CD4-positive, alpha-beta T cell treated with Interleukin-4 for 1 hour (primary cell): ENCODE data around the gene EDDM3A.
"Not testable (repeated sequence)": the region's sequence is repeated elsewhere in the genome, so short reads cannot be mapped to it uniquely, and the experiment has no call there.

ENCODE experiments used
- DNase-seq, 2 donors: peaks; one replicate each; pipeline ENCODE4 v3.0.0-alpha.2; 2020 to 2022

The EDDM3A gene

GRCh38 chr14:20733684-20734429, 11.8 kb upstream of the EDDM3A start:
- DNase-seq: no peak

DNA sequence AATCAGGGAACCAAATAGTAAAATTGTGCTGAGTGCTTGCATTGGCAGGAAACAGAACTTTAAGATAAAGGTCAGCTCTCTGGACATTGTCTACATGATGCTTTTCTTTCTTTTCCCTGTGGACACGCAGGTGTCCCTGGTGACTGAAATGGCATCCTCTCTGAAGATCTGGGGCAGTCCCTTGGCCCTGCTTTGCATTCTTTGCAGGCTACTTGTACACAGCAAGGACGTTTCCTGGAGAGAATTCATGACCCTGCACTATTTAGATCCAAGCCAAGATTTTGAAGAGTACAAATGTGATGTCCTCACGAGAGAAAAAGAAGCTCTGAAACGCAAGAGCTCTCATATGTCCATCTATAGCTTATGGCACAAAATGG, 11.3 kb upstream of the EDDM3A start:
- no peak for DNase-seq

- DNase-seq: not testable (repeated sequence)
These were observed 7.4 kb upstream of the EDDM3A start for GRCh38 chr14:20738292-20738691.

GRCh38 chr14:20742132-20742531, 3.6 kb upstream of the EDDM3A start:
- no peak for DNase-seq

- DNase-seq: no peak
These were observed 2.1 kb upstream of the EDDM3A start for GRCh38 chr14:20743556-20743955.

- no peak for DNase-seq
These were observed 879 bp downstream of the EDDM3A start for GRCh38 chr14:20746566-20746965.

DNA sequence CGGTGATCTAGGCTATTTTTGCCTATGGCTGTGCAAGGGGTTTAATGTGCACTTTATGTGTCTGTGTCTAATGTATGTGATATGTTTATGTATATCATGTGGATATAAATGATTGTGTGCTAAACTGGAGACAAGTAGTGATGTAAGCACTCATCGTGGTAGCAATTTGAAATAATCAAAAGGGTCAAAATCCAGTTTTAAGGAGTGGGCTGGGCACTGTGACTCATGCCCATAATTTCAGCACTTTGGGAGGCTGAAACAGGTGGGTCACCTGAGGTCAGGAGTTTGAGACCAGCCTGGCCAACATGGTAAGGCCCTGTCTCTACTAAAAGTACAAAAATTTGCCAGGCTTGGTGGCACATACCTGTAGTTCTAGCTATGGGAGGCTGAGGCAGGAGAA, 2.8 kb downstream of the EDDM3A start:
- no peak for DNase-seq

GRCh38 chr14:20750194-20750593, 4.5 kb downstream of the EDDM3A start:
- DNase-seq: no peak

DNA sequence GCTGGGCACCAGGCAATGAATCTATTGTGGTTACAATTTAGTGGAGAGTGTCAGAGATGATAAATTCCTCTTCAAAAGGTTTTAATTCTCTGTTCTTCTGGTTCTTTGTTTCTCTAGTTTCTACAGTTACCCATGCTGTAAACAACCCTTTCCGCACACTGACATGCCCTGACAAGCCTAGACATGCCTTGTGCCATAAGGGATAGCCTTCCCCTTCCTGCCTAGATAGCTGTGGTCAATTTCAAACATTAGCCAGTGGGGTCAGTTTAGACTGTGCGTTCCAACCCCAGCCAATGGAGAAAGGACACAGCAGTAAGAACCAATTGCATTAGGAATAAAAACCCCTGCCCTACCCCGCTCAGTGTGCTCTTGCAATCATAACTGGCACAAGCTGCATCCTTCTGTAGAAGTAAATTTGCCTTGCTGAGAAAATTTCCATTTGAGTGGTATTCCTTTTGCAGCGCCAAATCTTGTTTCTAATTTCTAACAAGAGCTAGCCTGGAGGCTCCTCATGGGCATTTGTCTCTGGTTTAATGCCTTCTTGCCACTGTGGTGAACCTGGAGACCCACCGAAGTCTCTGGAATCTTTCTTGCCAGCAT, 6.4 kb downstream of the EDDM3A start:
- no peak for DNase-seq

- DNase-seq: no peak
These were observed 8.6 kb downstream of the EDDM3A start for GRCh38 chr14:20754308-20754707.

DNA sequence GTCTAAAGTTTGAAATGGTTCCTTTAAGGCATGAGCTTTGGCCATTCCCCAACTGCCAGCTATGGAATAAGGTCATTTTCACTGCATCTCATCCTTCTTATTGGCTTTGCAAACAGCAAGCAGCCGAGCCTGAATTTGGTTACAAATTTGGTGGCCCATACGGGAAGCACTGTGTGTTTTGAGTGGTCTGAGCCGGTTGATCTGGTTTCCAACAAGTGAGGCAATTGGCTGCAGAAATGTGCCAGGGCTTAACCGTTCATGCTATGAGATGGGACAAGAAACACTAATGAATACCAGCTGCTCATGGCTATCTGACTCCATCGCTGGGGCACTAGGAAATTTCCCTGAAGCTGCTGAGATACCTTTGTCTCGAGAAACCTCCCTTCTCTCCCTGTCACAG, 9.3 kb downstream of the EDDM3A start:
- no peak for DNase-seq

DNA sequence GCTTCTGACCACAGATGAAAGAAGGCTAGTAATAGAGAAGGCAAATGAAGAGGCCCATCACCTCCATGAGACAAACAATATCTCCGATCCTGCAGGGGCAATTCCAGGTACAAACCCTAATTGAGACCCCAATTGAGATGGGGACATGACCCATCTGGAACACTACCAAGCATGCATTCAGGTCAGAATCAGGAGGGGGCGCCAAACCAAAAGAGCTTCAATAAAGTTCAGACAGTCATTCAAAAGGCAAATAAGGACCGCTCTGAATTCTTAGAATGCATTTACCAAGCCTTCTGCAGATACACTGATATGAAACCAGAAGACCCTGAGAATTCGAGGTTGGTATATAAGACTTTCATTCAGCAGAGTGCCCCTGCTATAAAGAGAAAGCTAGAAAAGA, 12.3 kb downstream of the EDDM3A start:
- DNase-seq: peak; percentile 32 to 44

DNA sequence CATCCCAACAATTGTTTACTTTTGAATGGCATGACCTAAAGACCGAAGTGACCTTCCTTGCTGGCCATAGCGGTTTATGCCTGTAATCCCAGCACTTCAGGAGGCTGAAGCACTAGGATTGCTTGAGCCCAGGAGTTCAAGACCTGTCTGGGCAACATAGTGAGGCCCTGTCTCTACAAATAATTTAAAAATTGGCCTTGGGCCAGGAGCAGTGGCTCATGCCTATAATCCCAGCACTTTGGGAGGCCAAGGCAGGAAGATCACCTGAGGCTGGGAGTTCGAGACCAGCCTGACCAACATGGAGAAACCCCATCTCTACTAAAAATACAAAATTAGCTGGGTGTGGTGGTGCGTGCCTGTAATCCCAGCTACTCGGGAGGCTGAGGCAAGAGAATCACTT, 13.8 kb downstream of the EDDM3A start:
- DNase-seq: not testable (repeated sequence)

- no peak for DNase-seq
These were observed 15.3 kb downstream of the EDDM3A start for GRCh38 chr14:20760950-20761349.

- no peak for DNase-seq
These were observed 22.9 kb downstream of the EDDM3A start for GRCh38 chr14:20768593-20768892.

DNA sequence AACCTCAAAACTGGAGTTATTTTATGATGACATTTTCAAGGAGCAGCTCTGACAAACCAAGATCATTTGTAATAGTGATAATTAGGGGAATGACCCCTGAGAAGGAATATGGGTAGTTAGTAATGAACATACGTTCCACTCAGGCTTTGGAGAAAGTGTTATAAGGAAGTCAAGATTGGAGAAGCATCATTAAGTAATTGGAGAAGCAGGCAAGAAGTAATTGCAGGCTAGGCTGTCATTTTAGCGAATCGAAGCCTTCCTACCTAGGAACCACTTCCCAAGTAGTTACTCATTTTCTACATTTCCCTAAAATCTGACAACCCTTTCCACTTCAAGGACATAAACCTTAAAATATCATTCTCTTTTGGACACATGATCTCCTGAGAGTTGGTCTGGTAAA, 23.7 kb downstream of the EDDM3A start:
- DNase-seq: no peak

DNA sequence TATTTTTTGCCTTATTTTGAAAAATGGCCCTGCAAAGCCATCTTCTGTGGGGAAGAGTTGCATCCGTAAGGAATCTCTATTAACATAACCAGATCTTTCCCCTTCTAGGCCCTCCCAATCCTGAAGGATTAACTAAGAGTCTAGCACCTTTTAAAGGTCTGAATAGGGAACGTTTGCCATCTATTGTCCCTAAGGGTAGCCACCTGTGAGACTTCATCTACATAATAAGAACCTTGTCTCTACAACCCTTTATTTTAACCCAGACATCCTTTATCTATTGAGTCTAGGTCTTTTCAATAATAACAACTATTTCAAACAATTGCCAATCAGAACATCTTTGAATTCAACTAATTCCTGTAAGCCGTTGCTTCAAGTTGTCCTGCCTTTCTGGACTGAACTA, 27.0 kb downstream of the EDDM3A start:
- no peak for DNase-seq

DNA sequence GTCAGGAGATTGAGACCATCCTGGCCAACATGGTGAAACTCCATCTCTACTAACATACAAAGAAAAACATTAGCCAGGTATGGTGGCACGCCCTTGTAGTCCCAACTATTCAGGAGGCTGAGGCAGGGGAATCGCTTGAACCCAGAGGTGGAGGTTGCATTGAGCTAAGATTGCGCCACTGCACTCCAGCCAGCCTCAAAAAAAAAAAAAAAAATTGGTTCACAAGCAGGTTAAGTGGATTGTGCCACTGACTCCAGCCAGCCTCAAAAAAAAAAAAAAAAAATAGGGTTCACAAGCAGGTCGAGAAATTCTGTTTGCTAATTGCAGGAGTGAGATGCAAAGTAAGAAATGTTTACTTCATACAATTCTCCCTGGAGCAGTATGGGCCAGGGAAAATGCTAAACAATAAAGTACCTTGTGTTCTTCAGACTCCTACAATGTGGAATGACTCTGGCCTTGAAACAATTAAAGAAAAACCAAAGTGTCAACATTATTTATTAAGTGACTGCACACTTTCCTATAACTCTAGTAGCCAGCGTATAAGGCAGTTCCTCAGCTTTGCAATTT, 28.7 kb downstream of the EDDM3A start:
- no peak for DNase-seq

- DNase-seq: no peak
These were observed 29.4 kb downstream of the EDDM3A start for GRCh38 chr14:20775043-20775442.

DNA sequence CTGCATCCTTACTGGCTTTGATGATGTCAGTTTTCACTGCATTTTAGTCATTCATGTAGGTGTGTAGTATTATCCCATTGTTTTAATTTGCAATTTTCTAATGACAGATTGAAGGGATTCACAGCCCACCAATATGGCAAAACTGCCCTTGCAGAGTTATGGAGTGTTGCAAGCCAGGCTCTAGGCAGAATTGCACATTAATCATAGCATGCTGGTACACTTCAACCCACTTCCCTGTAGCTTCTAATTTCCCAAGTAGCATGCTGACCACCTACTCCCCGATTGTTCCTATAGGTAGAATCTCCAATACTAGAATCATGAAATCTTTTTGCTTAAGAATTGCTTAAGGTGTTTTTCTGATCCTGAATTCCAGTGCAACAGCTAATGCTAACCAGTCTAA, 30.2 kb downstream of the EDDM3A start:
- no peak for DNase-seq

DNA sequence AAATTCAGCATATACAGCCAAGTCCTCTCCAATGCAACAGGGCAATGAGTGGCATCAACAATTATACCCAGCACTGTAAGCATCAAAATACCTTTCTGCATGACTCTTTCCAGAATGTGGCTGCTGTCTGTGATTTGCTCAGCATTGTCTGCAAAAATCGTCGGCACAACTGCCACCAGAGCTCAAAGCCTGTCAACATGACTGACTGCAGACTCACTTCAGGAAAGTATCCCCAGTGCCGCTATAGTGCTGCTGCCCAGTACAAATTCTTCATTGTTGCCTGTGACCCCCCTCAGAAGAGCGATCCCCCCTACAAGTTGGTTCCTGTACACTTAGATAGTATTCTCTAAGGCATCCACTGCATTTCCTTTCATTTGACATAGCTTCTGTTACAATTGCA, 36.1 kb downstream of the EDDM3A start:
- no peak for DNase-seq

DNA sequence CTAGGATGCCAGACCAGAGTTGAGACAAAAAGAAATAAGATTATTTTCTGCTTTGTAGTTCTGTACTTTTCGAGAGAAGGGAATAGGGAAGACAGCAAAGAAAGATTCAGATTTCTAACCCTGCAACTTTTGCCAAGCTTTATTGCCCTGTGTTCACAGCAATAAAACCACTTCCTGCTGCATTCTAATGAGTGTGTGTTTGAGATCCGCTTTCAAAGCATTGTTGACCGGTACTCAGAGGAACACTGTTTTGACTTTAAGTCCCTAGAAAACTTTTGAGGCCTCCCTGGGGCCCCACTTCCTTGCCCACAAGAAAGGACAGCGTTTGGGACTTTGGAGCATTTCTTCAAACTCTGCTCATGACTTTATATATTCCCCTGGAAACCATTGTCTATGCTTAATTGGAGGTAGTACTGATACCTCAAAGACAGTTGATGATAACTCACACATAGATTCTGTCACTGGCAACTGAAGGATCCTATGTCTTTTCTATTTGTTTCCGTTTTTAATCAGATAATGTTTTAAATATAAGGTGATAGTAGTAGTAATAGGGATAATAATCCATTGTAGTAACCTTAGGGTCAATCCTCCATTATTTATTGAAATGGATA, 36.7 kb downstream of the EDDM3A start:
- DNase-seq: peak in 1 of 2 donors; percentile 43

DNA sequence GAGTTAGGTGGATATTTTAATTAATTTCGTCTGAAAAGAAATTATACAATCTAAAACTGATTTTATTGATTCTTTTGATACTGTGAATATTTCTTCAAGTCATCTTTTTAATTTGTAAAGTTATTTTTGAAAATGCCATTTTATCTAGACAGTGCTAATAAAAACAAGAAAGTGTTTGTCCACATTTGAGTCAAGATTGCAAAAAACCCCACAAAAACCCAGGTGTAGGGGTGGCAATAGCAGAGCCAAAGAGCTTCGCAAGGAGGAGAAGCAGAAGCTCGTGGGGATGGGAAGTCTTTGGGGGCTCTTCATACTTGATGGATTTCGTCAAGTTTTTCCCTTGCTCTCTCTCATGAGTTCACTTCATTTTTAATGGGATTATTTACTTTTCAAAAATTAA, 41.3 kb downstream of the EDDM3A start:
- no peak for DNase-seq

- no peak for DNase-seq
These were observed 43.6 kb downstream of the EDDM3A start for GRCh38 chr14:20789230-20789813.
